IMR-90 (cell line): Measurements from ENCODE around the gene SEMA5A.

Experiments
- BHLHE40 ChIP-seq: fragments of 150-350 bp; IDR thresholded peaks from 2 replicates; pipeline ENCODE4 v1.6.1; 2016; ENCODE audit warnings: mild to moderate bottlenecking, low read depth, low read length
- CEBPB ChIP-seq: IDR thresholded peaks from 2 replicates; pipeline ENCODE4 v1.6.1; 2012; ENCODE audit warnings: low read depth, low read length, improper control_type of control experiment
- CTCF ChIP-seq: conservative IDR thresholded peaks from 2 replicates; pipeline ENCODE4 v1.5.1; 2012; ENCODE audit warnings: mild to moderate bottlenecking, low read depth, low read length, improper control_type of control experiment
- FOS ChIP-seq: fragments of 150-350 bp; IDR thresholded peaks from 2 replicates; pipeline ENCODE4 v1.6.1; 2016; ENCODE audit warnings: low read depth, low read length
- MAZ ChIP-seq: IDR thresholded peaks from 2 replicates; pipeline ENCODE4 v1.6.1; 2012; ENCODE audit warnings: low read depth, mild to moderate bottlenecking, low read length, improper control_type of control experiment, moderate library complexity, borderline replicate concordance
- MXI1 ChIP-seq: IDR thresholded peaks from 2 replicates; pipeline ENCODE4 v1.6.1; 2012; ENCODE audit warnings: low read depth, mild to moderate bottlenecking, low read length, moderate library complexity, borderline replicate concordance
- POLR2A ChIP-seq: IDR thresholded peaks from 2 replicates; pipeline ENCODE4 v1.6.1; 2012; ENCODE audit warnings: mild to moderate bottlenecking, low read depth, low read length
- RAD21 ChIP-seq: IDR thresholded peaks from 2 replicates; pipeline ENCODE4 v1.6.1; 2012; ENCODE audit warnings: low read length, improper control_type of control experiment
- RCOR1 ChIP-seq: IDR thresholded peaks from 2 replicates; pipeline ENCODE4 v1.6.1; 2012; ENCODE audit warnings: mild to moderate bottlenecking, low read length, improper control_type of control experiment; ENCODE audit not compliant: insufficient replicate concordance
- SMC3 ChIP-seq: fragments of 150-350 bp; IDR thresholded peaks from 2 replicates; pipeline ENCODE4 v1.6.1; 2016; ENCODE audit warnings: low read depth, mild to moderate bottlenecking, antibody characterized with exemption, low read length, moderate library complexity

GRCh38 chr5:9314558-9314957 is 231.3 kb downstream of the SEMA5A start:
- TF ChIP-seq CTCF = no peak
- no peak for TF ChIP-seq RCOR1
- TF ChIP-seq MXI1 = no peak
- TF ChIP-seq CEBPB = no peak
- no peak for TF ChIP-seq POLR2A
- TF ChIP-seq MAZ = no peak
- TF ChIP-seq BHLHE40 = no peak
- TF ChIP-seq RAD21 = no peak
- no peak for TF ChIP-seq SMC3
- no peak for TF ChIP-seq FOS
